NCI-H345 (cell line): Measurements from ENCODE around the gene BAIAP3.

Source experiments
- DNase-seq: peaks from one replicate; lab custom pipeline; 2025; lab: John Stamatoyannopoulos, UW

Gene BAIAP3

DNA sequence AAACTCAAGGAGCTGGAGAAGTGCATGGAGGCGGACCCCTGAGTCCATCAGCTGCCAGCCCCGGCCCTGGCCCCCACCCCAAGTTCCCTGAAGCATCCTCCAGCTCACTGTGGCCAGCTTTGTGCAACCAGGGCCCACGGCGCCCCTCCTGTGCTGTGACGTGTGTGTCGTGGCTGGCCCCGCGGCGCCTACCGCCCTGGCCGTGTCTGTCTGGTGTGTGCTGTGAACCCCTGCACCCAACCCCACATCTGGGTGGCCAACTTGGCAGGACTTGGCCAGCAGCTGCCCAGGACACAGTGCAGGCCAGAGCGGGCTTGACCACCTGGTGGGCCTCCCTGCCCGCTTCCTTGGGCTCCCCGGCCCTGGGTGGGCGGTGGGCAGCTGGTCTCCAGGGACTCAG is 15.0 kb downstream of the BAIAP3 start:
- no peak for DNase-seq

DNA sequence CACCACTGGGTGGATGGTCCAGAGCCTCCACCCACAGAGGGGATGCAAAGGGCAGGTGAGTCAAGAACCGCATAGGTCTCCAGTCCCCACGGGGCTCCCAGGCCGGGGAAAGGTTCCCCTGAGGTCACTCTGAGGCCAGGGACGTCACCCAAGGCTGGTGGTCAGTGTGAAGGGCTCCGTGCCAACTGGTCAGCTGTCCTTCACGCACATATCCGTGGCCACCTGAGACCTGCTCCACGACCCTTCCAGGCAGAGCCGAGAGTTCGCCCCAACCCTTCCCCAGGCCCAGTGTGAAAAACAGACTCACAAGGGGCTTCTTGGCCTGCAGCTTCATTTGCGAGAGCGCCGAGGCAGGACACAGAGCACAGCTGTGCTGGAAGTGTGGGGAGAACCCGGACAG is 15.5 kb downstream of the BAIAP3 start:
- no peak for DNase-seq

DNA sequence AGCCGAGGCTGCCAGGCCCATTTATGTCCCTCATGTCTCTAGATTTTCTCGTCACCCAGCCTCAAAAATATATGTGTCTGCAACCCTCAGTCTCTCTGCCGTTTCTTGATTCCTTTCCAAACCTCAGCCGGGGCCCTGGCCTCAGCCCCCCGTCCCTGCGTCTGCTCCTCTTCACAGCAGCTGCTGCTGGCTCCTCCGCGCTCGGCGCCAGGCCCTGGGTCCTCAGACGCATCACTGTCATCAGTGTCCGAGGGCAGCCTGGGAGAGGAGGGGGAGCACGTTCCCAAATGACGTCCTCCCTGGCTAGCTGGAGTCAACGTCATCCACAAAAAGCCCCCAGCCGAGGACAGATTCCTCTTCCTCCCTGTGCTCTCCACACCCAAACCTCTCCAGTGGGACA is 15.9 kb downstream of the BAIAP3 start:
- no peak for DNase-seq

DNA sequence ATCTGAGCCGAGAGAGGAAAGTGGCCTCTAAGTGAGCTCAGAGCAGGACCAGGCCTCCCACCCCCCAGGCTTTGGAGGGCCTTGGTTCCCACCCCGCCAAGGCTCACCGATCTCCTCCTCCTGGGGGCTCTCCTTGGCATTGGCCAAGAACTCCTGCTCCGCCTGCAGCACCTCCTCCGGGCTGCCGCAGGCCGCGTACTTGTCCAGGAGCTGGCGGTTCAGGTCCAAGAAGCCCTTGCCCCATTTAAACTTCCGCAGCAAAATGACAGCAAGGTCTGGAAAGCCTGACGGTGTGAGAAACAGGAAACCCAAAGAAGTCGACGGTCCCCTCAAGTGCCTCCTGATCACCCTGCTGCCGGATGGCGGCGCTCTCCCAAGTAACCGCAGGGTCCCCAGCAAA is 16.5 kb downstream of the BAIAP3 start:
- DNase-seq, result no peak

DNA sequence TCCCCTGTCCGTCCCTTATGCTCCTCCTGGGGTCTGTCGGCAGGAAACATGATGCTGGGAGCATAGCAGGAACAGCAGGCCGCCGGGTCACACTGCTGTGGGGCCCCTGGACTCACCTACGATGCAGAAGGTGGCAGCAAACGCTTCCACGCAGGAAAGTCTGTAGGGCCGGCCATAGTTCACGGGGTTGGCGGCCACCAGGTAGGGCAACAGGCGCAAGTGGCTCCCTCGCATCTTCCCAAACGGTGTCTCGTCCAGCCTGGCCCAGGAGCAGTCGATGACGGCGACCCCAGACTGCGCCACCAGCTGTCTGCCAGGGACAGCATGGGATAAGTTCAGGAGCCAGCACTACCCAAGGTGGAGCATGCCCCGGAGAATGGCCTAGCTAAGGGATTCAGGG is 17.2 kb downstream of the BAIAP3 start:
- DNase-seq, result no peak

DNA sequence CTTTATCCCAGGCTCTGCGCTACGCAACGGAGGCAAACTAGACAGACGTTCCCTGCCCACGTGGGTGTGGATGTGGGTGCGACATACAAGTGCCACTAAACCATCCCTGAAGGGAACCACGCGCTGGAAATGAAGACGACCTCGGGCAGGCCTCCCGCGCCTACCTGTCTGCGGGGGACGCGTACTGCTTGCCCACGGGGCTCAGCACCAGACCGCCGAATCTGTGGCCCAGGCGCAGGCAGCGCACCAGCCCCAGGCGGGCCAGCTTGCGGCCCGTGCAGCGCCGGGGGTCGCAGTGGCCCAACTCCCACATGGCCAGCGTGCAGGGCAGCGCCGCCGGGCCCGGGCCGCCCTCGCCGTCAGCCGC is 17.8 kb downstream of the BAIAP3 start:
- no peak for DNase-seq

DNA sequence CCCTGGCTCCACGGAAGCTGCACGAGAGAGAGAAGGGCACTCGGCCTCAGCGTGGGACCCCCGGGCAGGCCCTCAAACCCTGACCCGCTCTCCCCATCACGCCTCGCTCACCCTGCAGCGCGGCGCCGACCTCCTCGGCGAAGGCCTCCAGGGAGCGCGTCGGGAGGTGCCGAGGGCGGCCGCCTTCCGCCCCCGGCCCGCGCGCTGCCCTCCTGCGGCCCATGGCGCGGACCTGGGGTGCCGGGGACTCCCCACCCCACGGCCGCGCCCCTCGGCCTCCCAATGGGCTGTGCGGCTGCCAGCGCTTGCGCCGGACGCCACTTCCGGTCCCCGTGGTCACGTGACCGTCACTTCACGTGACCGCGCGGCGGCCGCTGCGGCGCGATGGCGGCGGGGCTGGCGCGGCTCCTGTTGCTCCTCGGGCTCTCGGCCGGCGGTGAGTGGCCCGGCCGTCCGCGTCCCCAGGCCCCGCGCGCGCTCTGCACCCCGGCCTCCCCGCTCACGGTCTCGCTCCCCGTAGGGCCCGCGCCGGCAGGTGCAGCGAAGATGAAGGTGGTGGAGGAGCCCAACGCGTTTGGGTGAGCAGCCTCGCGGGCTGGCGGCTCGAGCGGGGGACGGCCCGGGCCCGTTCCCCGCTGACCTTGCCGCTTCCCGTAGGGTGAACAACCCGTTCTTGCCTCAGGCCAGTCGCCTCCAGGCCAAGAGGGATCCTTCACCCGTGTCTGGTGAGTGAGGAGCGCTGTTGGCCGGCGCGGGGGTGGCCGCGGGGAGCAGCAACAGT is 18.3 kb downstream of the BAIAP3 start, which contains the start of the genes GNPTG and TSR3:
GNPTG (plus strand) TSS at position 350 of the 781 bp plus-strand sequence; CDS start at position 385, 35 bp downstream.
TSR3 (minus strand) TSS at position 297 of the 781 bp plus-strand sequence; CDS start at position 223, 74 bp downstream.
- DNase-seq, result peak; percentile 88

DNA sequence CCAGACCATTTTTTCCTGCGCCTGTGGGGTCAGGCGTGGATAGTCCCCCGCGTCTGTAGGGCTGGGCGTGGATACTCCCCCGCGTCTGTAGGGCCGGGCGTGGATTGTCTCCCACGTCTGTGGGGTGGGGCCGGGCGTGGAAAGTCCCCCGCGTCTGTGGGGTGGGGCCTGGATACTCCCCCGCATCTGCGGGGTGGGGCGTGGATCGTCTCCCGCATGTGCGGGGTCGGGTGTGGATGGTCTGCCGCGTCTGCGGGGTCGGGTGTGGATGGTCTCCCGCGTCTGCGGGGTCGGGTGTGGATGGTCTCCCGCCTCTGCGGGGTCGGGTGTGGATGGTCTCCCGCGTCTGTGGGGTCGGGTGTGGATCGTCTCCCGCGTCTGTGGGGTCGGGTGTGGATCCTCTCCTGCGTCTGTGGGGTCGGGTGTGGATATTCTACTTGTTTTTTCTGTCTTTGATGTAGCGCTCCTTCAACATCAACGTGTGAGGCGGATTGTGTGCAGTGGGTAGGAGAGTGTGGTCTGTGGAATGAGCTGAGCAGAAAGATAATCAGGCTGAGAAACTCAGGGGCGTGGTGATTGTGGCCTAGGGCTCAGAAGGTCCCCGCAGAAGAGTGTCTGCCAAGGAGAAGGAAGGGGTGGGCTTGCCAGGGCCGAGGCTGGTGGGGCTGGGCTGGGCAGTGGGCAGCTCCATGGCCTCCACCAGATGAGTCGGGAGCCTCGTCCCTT is 21.5 kb downstream of the BAIAP3 start:
- no peak for DNase-seq

DNA sequence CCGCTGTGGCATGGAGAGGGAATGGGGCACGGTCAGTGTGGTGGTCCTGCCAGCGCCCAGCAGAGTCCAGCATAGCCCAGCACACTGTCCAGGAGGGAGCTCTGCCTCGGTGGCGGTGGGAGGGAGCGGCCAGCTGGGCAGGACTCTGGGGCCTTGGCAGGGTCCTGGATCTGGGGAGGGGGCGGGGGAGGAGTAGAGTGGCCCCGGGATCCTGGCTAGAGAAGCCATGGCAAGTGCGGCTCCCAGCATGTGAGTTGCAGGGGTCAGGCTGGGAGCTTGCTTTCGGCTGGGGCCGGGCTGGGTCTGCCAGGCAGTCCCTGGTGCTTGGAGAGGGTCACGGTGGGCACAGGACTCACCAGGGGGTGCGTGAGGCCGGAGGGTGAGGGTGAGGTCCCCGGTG is 22.1 kb downstream of the BAIAP3 start:
- no peak for DNase-seq

DNA sequence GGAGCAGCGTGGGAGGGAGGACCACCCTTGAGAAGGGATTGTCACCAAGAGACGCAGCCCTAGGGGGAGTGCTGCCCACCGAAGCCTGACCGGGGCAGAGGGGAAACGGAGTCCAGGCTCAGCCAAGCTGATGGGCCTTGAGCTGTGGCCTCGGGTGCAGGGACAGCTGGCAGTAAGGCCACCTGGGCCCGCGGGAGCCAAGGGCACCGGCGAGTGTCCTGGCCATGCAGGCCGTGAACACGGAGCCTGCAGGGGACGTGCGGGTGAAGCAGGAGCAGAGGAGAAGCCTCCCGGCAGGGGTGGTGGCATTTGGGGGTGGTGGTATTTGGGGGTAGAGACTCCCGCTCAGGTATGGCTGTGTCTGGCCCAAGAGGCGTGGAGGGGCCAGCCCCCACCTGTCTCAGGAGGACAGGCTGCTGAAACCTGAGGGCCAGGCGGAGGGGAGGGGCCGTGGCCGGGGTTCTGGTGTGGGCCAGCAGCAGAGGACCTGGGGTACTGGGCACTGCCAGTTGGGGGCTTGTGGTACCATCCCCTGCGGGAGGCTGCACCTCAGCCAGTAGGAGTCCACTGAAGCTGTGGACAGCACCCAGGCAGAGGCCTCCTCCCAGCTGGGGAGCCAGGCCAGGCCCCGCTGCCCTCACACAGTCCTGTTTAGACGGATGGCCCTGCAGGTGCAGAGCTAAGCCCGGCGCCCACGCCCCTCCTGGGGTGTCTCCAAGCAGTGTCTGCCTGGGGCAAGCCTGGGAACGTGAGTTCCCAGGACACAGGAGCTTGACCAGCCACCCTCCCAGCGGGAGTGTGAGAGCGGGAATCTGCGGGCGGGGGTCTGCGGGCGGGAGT is 22.8 kb downstream of the BAIAP3 start:
- no peak for DNase-seq

DNA sequence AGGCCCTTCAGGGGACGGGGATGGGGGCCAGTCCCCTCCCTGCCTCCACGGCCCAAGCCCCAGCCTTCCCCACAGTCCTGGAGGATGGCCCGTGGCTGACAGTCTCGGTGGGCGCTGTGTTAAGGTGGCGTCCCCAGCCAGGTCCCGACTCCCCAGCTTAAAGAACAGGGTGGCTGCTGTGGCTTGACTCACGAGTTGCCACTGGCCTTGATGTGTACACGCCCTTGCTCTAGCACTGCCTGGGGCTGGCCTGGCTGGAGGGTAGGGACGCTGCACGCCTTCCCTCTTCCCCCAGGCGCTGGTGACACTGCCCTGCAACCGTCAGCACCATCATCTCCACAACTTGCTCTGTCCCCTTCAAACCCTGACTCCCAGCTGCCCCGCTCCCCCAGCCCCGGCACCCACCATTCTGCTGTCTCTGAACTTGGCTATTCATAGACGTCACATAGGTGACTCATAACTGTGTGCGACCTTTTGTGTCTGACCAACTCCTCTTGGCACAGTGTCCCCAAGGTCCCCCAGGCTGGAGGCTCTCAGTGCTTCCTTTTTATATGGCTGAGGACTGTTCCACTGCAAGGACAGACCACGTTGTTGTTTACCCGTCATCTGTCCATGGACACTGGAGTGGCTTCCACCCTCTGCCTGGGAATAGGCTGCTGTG is 24.6 kb downstream of the BAIAP3 start:
- DNase-seq, result no peak

DNA sequence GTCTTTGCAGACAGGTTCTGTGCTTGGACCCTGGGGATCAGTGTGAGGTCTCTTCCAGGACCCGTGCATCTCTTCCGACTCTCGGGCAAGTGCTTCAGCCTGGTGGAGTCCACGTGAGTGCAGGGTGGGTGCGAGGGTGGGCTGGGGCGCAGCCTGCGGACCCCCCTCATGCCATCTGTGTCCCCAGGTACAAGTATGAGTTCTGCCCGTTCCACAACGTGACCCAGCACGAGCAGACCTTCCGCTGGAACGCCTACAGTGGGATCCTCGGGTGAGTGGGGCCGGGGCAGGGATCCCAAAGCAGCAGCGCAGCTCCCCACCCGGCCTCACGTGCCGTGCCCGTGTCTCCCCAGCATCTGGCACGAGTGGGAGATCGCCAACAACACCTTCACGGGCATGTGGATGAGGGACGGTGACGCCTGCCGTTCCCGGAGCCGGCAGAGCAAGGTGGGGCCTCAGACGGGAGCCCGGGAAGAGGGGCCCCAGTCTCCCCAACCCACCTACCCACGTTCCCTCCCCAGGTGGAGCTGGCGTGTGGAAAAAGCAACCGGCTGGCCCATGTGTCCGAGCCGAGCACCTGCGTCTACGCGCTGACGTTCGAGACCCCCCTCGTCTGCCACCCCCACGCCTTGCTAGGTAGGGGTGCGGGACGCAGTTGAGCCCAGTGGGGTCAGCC is 28.4 kb downstream of the BAIAP3 start:
- no peak for DNase-seq

DNA sequence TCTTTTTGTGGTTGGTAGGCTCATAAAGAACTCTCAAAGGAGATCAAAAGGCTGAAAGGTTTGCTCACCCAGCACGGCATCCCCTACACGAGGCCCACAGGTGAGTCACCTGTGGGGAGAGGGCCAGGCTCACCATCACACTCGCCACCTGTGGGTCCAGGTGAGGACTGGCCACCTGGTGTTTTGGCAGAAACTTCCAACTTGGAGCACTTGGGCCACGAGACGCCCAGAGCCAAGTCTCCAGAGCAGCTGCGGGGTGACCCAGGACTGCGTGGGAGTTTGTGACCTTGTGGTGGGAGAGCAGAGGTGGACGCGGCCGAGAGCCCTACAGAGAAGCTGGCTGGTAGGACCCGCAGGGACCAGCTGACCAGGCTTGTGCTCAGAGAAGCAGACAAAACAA is 29.4 kb downstream of the BAIAP3 start:
- no peak for DNase-seq

DNA sequence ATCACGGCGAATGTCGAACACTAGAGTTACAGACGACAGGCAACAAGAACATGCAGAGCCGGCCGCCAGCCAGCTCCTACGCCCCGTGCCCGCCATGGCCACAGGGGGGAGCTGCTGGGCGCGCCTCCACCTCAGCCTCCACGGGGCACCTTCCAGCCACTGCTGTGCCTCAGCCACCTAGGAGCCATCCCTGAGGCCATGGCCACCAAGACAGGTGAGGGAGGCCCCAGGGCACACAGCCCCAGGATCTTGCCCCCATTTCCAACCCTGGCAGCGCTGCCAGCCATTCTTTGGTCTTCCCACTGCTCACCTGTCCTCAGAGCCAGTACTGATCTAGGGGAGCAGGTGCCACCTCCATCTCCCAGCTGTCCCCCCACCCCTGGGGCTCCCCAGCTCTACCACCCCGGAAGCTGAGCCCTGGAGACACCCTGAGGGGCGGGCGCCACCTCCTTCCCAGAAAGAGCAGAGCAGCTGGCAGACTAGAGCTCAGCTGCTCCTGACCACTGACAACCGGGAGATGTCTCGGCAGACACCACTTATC is 30.1 kb downstream of the BAIAP3 start:
- DNase-seq, result peak; percentile 30

DNA sequence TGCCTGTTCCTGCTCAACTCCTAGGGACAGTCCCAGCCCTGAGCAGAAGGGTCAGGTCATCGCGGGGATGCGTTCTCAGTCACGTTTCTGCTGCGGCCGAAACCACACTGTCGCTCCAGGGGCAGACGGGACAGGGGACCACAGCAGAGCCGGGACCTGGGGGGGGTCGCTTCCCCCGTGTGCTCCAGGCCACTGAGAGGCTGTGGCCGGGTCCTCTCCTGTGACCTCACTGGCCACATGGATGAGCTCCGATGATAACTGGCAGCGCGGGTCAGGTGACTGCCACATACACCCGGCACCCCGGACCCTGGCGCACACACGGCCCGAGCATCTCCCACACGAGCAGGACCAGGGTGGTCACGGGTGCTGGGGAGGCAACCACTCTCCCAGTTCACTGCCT is 31.1 kb downstream of the BAIAP3 start:
- DNase-seq, result no peak

DNA sequence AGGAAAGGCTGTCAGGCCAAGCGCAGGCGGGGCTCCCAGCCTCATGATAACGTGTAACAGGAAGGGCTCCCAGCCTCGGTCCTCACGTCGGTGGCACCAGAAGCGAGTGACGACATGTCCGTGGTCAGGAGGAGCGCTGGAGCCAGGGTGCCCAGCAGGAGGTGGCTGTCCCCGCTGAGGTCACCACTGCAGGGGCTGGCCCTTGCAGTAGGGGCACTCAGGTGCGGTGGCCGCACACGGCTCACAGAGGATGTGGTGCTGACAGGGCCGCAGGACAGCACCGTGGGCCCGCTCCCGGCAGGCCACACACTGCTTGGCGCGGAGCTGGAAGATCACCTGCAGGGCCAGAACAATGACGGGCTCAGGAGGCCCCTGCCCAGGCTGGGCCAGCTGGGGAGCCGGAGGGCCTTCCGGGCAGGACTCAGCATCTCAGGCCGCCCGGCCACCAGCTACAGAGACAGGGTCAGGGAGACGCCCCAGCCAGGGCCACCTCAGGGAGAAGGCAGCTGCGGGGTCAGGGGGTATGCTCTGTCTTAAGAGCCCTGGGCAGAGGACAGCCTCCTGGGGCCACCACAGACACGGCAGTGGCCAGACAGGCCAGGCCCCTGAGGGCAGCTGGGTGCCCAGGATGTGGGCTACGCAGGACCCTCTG is 32.7 kb downstream of the BAIAP3 start:
- DNase-seq, result no peak

DNA sequence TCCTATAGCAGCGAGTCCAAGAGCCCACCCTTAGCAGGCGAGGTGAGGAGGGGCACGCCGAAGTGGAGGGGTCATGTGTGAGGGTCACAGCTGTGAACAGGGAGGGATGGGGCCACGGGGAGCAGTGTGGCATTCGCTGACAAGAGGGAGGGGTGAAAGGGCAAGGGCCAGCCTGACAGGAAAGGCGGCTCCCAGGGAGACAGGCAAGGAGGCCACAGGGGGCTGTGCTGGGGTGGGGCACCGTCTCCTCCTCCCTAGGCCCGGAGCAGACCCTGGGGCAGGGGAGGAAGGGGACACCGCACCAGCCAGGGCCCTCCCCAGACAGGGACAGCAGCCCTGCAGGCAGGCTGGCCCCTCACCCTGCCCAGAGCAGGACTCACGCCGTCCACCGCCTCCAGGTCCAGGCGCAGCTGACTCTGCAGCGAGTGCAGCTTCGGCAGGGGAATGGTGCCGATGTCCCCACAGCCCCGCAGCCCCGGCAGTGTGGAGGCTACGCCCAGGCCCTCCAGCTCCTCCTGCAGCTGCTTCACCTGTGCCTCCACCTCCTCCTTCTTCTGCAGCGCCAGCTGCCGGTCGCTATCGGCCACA is 33.4 kb downstream of the BAIAP3 start:
- no peak for DNase-seq

DNA sequence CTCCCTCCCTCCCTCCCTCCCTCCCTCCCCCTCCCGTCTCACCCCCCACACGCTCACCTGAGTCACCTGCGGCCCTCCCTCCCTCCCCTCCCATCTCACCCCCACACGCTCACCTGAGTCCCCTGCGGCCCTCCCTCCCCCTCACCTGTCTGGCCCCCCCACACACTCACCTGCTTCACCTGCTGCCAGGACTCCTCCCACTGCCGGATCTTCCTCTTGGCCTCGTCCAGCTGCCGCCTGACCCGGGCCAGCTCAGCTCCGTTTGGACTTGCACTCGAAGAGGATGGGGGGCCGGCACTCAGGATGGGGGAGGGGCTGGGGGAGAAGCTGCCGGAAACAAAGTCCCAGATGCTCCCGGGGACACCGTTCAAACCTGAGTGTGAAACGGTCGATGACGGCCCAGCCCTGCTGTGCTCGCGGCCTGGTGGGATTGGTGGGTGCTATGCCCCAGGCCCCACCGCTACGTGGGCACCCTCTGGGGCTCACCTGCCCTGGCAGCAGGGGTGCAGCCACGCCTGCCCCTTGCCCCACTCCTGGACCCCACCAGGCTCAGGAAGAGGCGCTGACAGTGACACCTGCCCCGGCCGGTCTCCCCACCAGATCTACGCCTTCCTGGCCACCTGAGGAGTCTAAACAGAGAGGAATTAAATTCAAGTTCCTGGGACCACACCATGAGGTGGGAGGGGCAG is 34.2 kb downstream of the BAIAP3 start:
- DNase-seq, result no peak
